Measurements from ENCODE around the gene WNT9A. TPM values are rescaled to one million over a fixed set of nuclear protein-coding genes. Genes with fewer than 3 reads are reported as not detected.

Gene WNT9A
- total and polyA plus RNA-seq, 9 of the 15 experiments (the other 6 are each of a cell fraction or from before 2014, with no cell fraction given): 0.04 to 0.17 (median 0.10) TPM; not detected in 4

DNA sequence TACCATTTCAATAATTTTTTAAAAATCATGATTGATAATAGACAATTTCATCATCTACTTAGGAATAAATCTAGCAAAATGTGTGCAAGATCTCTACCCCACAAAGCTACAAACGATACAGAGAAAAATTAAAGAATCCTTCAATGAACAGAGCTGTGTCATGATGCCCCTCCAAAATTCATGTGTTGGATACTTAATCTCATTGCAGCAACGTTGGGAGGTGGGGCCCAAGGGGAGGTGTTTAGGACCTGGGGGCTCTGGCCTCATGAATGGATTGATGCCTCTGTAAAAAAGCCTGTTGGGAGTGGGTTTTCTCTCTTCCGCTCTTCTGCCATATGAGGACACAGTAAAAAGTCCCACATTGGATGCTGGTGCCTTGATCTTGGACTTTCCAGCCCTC is 77.4 kb downstream of the WNT9A start:
- Histone ChIP-seq H4K20me1 (replicated peaks; ENCODE audit: control insufficient read depth, insufficient read depth, low read length) (no peaks in the 10 kb centered on the region), H3K4me3 (no peak overlapping the region), H3K9ac (ENCODE audit: insufficient read depth in 1 of 2, low read depth in 2 of 2, low read length in 2 of 2) (no peak overlapping the region), H3K27me3 (ENCODE audit: control insufficient read depth in 2 of 2, insufficient read depth in 2 of 2, low read length in 2 of 2) (peaks cover 5 to 14% of the 10 kb centered on the region in 2 experiments), H2AFZ (ENCODE audit: low read depth, low read length) (no peak overlapping the region), H3K27ac (ENCODE audit: extremely low read depth, low read depth, low read length) (no peak overlapping the region), H3K9me3 (replicated peaks; ENCODE audit: control insufficient read depth, insufficient read depth, low read depth, low read length) (no peaks in the 10 kb centered on the region), H3K4me2 (ENCODE audit: insufficient read depth, low read length) (no peak overlapping the region), H3K36me3 (ENCODE audit: control insufficient read depth, insufficient read depth, low read length) (no peaks in the 10 kb centered on the region), H3K9me1 (ENCODE audit: control insufficient read depth, insufficient read depth, low read length) (no peaks in the 10 kb centered on the region), H3K4me1 (replicated peaks in 1 of 2; ENCODE audit: control insufficient read depth in 2 of 2, insufficient read depth in 2 of 2, low read length in 2 of 2) (no peaks in the 10 kb centered on the region), H3K79me2 (ENCODE audit: control insufficient read depth, insufficient read depth, low read length) (no peaks in the 10 kb centered on the region)
- ChIA-PET CTCF (ENCODE audit: low intra/inter-chr PET ratio) (no interaction called here), POLR2A (no interaction called here)
- no TSS peak for BruUV-seq (replicated peaks)
- intact Hi-C loops (cut with micrococcal nuclease): no loop called here
- TF ChIP-seq, protein P1, sequence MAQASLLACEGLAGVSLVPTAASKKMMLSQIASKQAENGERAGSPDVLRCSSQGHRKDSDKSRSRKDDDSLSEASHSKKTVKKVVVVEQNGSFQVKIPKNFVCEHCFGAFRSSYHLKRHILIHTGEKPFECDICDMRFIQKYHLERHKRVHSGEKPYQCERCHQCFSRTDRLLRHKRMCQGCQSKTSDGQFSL (CRISPR knock-in tag; IDR thresholded peaks at IDR 0.05): no peak
- TF ChIP-seq, protein P1 (tag; IDR thresholded peaks at IDR 0.05): no peak
- no peak for TF ChIP-seq ZFPM2 (CRISPR knock-in tag; IDR thresholded peaks at IDR 0.05)
- TF ChIP-seq YY1 (IDR thresholded peaks at IDR 0.05; ENCODE audit: borderline replicate concordance in 1 of 3, control insufficient read depth in 1 of 3, extremely low read depth in 1 of 3, insufficient read depth in 3 of 3, insufficient read length in 1 of 3, insufficient replicate concordance in 2 of 3, low read depth in 1 of 3, low read length in 2 of 3): no peak
- TF ChIP-seq PPARD (CRISPR knock-in tag; IDR thresholded peaks at IDR 0.05): no peak
- TF ChIP-seq CREM (IDR thresholded peaks at IDR 0.05; ENCODE audit: low read depth): no peak
- no peak for TF ChIP-seq NR1H2 (CRISPR knock-in tag; IDR thresholded peaks at IDR 0.05)
- TF ChIP-seq, protein P2, sequence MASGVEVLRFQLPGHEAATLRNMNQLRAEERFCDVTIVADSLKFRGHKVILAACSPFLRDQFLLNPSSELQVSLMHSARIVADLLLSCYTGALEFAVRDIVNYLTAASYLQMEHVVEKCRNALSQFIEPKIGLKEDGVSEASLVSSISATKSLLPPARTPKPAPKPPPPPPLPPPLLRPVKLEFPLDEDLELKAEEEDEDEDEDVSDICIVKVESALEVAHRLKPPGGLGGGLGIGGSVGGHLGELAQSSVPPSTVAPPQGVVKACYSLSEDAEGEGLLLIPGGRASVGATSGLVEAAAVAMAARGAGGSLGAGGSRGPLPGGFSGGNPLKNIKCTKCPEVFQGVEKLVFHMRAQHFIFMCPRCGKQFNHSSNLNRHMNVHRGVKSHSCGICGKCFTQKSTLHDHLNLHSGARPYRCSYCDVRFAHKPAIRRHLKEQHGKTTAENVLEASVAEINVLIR (CRISPR knock-in tag; IDR thresholded peaks at IDR 0.05): no peak
- TF ChIP-seq, protein P3, sequence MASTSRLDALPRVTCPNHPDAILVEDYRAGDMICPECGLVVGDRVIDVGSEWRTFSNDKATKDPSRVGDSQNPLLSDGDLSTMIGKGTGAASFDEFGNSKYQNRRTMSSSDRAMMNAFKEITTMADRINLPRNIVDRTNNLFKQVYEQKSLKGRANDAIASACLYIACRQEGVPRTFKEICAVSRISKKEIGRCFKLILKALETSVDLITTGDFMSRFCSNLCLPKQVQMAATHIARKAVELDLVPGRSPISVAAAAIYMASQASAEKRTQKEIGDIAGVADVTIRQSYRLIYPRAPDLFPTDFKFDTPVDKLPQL (IDR thresholded peaks at IDR 0.05; ENCODE audit: extremely low read depth, insufficient read length): no peak
- TF ChIP-seq TARDBP (IDR thresholded peaks at IDR 0.05): no peak
- TF ChIP-seq, protein P4, sequence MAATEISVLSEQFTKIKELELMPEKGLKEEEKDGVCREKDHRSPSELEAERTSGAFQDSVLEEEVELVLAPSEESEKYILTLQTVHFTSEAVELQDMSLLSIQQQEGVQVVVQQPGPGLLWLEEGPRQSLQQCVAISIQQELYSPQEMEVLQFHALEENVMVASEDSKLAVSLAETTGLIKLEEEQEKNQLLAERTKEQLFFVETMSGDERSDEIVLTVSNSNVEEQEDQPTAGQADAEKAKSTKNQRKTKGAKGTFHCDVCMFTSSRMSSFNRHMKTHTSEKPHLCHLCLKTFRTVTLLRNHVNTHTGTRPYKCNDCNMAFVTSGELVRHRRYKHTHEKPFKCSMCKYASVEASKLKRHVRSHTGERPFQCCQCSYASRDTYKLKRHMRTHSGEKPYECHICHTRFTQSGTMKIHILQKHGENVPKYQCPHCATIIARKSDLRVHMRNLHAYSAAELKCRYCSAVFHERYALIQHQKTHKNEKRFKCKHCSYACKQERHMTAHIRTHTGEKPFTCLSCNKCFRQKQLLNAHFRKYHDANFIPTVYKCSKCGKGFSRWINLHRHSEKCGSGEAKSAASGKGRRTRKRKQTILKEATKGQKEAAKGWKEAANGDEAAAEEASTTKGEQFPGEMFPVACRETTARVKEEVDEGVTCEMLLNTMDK (IDR thresholded peaks at IDR 0.05; ENCODE audit: borderline replicate concordance, insufficient read depth, low read depth, low read length, poor library complexity, severe bottlenecking): no peak
- no peak for TF ChIP-seq KAT2B (IDR thresholded peaks at IDR 0.05; ENCODE audit: low read depth, low read length)
- no peak for TF ChIP-seq TCF7 (IDR thresholded peaks at IDR 0.05; ENCODE audit: borderline replicate concordance)
- no peak for TF ChIP-seq ZBTB8A (IDR thresholded peaks at IDR 0.05; ENCODE audit: partially characterized antibody)
- in situ Hi-C loops (cut with MboI): no loop called here
- DNase-seq (ENCODE audit: extremely low read depth in 1 of 4, low spot score in 3 of 4) (no peak), ATAC-seq (no peak), FAIRE-seq (no peak)
- WGBS (ENCODE audit: insufficient coverage, low coverage, missing lambda C conversion rate): 0% methylated on average over 3 of the region's 3 CpGs
